Measurements from ENCODE around the gene DNMT1.

DNMT1 gene

GRCh38 chr19:10231612-10232228 lies 37.0 kb upstream of the DNMT1 start:
- H3K4me3 ChIP-seq (ENCODE audit: low read depth, low read length), result peak overlapping the region; percentile 96; the same call in 1 of the 2 replicates
- TF ChIP-seq CTCF (IDR thresholded peaks at IDR 0.05; ENCODE audit: low read depth, low read length, missing control alignments), result no peak
- DNase-seq (ENCODE audit: low read depth), result no peak

- TF ChIP-seq CTCF (IDR thresholded peaks at IDR 0.05; ENCODE audit: low read depth, low read length, missing control alignments), result no peak
- H3K4me3 ChIP-seq (ENCODE audit: low read depth, low read length), result peak within 1 kb of the TSS; percentile 96
- DNase-seq (ENCODE audit: low read depth), result no peak
Measured at GRCh38 chr19:10230861-10231611, 36.3 kb upstream of the DNMT1 start, which contains the start of gene S1PR2. S1PR2 (minus strand) TSS chr19:10231331; CDS start chr19:10224905, 6,426 bp downstream.

- TF ChIP-seq CTCF (IDR thresholded peaks at IDR 0.05; ENCODE audit: low read depth, low read length, missing control alignments), result peak; percentile 4
- H3K4me3 ChIP-seq (ENCODE audit: low read depth, low read length), result peak overlapping the region; percentile 96
- DNase-seq (ENCODE audit: low read depth), result no peak
Measured at GRCh38 chr19:10230173-10230860, 35.6 kb upstream of the DNMT1 start.

GRCh38 chr19:10228920-10229319 lies 34.2 kb upstream of the DNMT1 start:
- no peak for DNase-seq (ENCODE audit: low read depth)
- peak; percentile 70 for TF ChIP-seq CTCF (IDR thresholded peaks at IDR 0.05; ENCODE audit: low read depth, low read length, missing control alignments)

GRCh38 chr19:10228393-10228792 lies 33.6 kb upstream of the DNMT1 start:
- DNase-seq (ENCODE audit: low read depth), result no peak
- no peak for TF ChIP-seq CTCF (IDR thresholded peaks at IDR 0.05; ENCODE audit: low read depth, low read length, missing control alignments)
- H3K4me3 ChIP-seq (ENCODE audit: low read depth, low read length), result peak overlapping the region; percentile 43

More at GRCh38 chr19:10228920-10229319, 34.2 kb upstream of the DNMT1 start:
- peak overlapping the region; percentile 43 for H3K4me3 ChIP-seq (ENCODE audit: low read depth, low read length)

- no peak overlapping the region for H3K4me3 ChIP-seq (ENCODE audit: low read depth, low read length)
- DNase-seq (ENCODE audit: low read depth), result no peak
- peak; percentile 23 for TF ChIP-seq CTCF (IDR thresholded peaks at IDR 0.05; ENCODE audit: low read depth, low read length, missing control alignments)
Measured at GRCh38 chr19:10227026-10227971, 32.5 kb upstream of the DNMT1 start.

Measured in GM12864 (cell line).